GM21526 (cell line): ENCODE results near the gene CEP164.

Experiments used
- ATAC-seq: cut with Tn5 transposase; IDR thresholded peaks from one replicate; pipeline ENCODE4 v1.9.1; 2021; ENCODE audit warnings: moderate library complexity; ENCODE audit not compliant: unreplicated experiment, low FRiP score

CEP164 gene

GRCh38 chr11:117457031-117457785 lies 129.6 kb downstream of the CEP164 start:
- ATAC-seq = no peak

- ATAC-seq = no peak
Observed at GRCh38 chr11:117457835-117458234, 130.2 kb downstream of the CEP164 start.

GRCh38 chr11:117458275-117459122 lies 130.8 kb downstream of the CEP164 start:
- no peak for ATAC-seq

GRCh38 chr11:117459123-117459978 lies 131.7 kb downstream of the CEP164 start:
- ATAC-seq = no peak

GRCh38 chr11:117459979-117460300 lies 132.3 kb downstream of the CEP164 start:
- no peak for ATAC-seq

GRCh38 chr11:117461396-117462182 lies 133.9 kb downstream of the CEP164 start:
- no peak for ATAC-seq

- ATAC-seq = no peak
Observed at GRCh38 chr11:117462183-117462863, 134.7 kb downstream of the CEP164 start.

GRCh38 chr11:117462864-117463247 lies 135.2 kb downstream of the CEP164 start:
- no peak for ATAC-seq
